GM19023 (cell line): ENCODE measurements around the gene RBPJ.

ENCODE experiments used
- ATAC-seq: cut with Tn5 transposase; IDR thresholded peaks from one replicate; pipeline ENCODE4 v1.9.1; 2021; ENCODE audit warnings: mild to moderate bottlenecking, moderate library complexity; ENCODE audit not compliant: unreplicated experiment

RBPJ gene

GRCh38 chr4:26412381-26413372, 91.9 kb downstream of the RBPJ start:
- no peak for ATAC-seq

GRCh38 chr4:26413582-26413981, 92.8 kb downstream of the RBPJ start:
- ATAC-seq = no peak

- no peak for ATAC-seq
Measured at GRCh38 chr4:26418107-26418506, 97.3 kb downstream of the RBPJ start.

GRCh38 chr4:26418850-26419249, 98.0 kb downstream of the RBPJ start:
- ATAC-seq = no peak

- no peak for ATAC-seq
Measured at GRCh38 chr4:26420438-26420837, 99.6 kb downstream of the RBPJ start.

DNA sequence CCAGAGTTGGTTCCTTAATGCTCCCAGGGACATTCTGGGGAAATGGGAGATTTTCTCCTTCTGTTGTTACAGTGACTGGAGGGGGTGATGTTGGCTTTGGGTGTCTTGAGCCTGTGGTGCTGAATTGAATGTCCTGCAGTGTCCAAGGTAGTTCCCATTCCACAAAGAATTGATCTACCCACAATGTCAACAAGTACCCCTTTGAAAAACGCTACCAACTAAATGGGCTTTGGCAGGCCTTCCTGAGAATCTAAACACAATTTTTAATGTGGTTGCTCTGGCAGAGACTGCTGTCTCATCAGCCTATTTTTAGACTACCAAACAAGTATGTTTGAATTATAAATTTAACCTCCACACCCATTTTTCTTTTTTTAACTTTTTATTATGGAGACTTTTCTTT, 100.1 kb downstream of the RBPJ start:
- no peak for ATAC-seq

- ATAC-seq = no peak
Measured at GRCh38 chr4:26424153-26424552, 103.3 kb downstream of the RBPJ start.

DNA sequence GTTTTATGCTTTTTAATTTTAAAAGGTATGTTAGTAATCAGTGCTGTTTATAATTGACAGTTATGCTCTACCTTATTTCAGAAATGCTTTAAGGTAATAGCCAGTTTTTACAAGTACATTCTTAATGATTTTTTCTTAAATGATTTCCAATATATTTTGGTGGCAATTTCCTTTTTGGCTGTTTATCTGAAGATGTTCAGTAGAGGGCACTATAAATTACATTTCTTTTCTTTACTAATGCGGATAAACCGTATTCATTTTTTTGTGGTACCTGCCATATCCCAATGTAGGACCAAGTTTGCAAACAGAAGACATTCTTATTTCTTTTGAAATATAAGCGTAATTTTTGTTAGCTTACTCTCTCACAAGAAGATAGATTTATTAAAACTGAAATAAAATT, 104.0 kb downstream of the RBPJ start:
- ATAC-seq = no peak

DNA sequence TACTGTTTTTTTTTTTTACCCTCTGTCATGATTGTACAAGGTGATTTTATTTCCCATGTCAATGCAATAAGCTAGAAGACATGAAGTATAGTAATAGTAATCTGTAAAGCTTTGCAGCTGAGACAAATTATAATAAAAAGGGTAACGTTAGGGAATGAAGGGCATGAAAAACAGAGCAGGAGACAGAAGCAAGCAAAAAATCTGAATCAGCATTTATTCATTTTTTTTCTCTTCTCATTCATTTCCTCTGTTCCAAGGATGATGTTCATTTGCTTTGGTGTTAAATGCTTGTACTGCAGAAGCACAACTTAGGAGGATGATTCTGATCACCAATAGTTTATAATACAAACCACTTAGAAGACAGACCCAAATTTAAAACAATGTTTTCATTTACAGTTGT, 105.1 kb downstream of the RBPJ start:
- ATAC-seq = no peak

GRCh38 chr4:26426892-26427291, 106.1 kb downstream of the RBPJ start:
- ATAC-seq = no peak

DNA sequence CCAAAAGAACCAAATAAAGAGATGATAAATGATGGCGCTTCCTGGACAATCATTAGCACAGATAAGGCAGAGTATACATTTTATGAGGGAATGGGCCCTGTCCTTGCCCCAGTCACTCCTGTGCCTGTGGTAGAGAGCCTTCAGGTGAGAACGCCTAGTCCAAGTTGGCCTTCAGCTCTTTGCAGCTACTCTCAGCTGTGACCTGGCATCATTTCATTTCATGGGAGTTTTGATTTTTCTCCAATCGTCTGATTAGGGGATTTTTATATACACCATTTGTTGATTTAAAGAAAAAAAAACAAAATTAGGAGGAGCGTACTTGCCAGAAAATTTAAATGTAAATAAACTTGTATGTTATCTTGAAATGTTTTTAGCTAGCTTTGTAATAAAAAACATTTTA, 109.1 kb downstream of the RBPJ start:
- no peak for ATAC-seq

DNA sequence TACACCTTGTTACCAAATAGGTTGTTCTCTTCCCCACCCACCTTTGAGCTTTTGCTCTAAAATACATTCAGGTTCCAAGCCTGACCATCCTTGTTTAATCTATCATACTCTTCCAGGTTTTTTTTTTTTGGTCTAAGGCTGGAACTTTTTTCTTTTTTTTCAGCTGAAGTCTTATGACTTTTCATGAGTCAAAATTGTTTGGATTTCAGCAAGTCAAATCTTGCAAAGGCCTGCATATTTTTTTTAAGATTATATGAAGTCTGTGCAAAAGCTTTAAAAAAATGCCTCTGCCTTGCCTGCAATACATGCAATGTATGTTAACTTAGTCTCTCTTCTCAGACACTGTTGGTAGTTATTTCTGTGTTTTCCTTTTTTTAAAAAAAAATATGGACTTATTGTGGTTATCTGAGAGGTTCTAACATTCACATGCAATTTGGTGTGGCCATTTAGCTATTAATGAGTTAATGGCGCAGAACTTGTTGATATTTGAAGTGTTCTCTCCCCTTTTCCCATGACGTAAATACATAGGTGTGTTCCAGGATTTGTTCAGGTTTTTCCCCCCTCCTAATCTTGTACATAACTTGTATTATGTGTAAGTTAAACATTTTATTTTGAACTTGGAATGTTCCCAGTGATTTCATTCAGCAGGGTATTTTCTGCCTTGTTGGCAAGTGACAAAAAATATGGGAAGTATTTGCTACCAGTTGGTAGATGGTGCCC, 110.8 kb downstream of the RBPJ start:
- no peak for ATAC-seq

DNA sequence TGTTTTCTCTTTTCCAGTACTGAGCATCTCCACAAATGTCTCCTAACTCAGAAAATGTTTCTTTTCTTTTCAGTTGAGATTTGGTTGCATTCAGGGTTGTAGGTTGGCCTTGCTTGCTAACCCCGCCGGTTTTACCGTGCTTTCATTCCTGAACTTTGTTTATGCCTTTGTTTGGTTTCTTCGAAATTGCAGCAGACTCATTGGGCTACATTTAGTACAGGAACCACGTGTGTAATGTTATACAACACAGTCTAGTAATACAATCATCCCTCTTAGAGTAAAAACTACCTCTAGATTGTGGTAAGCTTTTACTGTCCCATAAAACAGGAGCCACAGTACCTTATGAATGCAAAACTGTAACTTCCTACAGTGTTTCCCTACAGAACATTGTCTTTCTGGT, 111.6 kb downstream of the RBPJ start:
- ATAC-seq = no peak

DNA sequence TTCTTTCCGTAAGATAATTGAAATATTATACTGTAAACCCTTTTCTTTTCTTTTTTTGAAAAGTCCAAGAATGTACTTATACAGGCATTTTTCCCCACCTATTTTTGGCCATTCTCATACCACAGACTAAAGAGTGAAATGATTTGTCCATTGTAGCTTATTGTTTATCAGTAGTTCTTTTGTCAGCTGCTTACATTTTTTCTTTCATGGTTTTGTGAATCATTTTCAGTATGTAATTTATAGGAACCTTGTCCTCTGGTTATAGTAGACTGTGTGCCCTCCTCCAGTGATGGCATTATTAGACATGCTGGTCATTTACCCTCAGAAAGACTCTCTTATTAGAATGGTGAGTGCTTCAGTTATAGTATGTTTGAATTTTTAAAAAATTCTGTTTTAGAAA, 112.7 kb downstream of the RBPJ start:
- no peak for ATAC-seq

DNA sequence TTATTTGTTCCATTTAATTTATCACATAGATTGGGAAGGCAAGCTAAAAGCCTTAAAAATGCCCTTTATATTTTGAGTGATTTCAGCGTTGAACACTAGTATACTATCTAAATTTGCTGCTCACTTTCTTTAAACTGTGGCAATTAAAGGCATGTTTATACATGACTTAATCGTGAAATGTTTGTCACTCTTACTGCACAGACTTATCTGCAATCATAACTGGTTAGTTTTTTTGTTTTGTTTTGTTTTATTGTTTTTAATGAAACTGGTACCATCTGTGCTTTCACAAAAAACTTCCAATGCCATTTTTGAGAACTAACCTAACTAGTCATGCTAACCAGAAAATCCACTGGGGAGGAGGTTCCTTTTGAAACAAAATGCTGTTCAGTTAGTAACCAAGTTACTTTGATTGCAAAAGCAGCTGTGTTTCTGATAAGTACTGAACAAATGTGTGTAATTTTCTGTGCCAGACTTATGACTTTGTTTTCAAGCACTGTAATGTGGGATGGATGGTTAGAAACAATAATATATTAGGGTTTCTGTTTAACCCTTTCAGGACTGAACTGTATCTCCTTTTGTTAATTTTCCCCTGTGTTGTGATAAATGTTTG, 113.3 kb downstream of the RBPJ start:
- no peak for ATAC-seq

- no peak for ATAC-seq
Measured at GRCh38 chr4:26441102-26441501, 120.3 kb downstream of the RBPJ start.

DNA sequence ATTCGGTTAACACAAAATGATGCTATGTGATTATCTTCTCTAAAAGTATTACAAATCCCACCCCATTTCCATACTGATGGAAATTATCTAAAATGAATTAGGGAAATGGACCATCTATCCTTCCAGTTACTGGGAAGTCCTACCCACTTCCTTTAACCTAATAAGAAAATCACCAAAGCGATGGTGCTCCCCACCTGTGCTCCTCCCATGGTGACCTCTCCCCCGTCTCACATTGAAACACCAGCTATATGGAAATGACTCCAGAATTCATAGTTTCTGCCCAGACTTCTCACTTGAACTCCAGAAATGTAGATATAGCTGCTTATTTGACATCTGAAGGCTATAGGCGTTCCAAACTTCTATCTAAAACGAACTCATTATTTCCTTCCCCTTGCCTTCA, 121.0 kb downstream of the RBPJ start:
- ATAC-seq = no peak

DNA sequence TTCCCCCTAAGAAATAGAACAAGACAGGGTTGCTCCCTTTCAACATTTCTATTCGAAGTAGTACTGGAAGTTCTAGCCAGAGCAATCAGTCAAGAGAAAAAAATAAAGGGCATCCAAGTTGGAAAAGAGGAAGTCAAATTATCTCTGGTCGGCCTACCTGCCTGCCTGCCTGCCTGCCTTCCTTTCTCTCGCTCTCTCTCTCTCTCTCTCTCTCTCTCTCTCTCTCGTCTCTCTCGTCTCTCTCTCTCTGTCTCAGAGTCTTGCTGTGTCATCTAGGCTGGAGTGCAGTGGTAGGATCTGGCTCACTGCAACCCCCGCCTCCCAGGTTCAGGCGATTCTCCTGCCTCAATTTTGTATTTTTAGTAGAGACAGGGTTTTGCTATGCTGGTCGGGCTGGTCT, 126.6 kb downstream of the RBPJ start:
- ATAC-seq = no peak

GRCh38 chr4:26450418-26450817, 129.6 kb downstream of the RBPJ start:
- no peak for ATAC-seq

DNA sequence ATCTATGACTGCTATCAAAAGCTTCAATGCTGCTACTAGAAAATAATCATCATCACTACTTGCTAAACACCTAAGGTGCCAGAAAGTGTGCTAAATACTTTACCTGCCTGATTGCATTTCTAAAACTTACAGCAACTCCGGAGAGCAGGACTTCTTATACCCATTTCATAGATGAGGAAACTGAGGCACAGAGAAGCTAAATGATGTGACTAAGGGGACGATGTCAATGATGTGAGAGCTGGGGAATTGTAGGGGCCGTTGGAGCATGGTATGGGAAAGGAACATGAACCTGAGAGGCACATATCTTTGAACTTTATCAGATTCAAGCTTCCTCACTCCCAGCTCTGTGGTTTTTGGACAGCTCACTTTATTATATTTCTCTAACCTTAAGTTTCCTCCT, 130.8 kb downstream of the RBPJ start:
- ATAC-seq = no peak
